GDM1 (cell line): Measurements from ENCODE around the gene LRRC8D.
"Not testable (repeated sequence)": the region's sequence is repeated elsewhere in the genome, so short reads cannot be mapped to it uniquely, and the experiment has no call there.

Source experiments
- DNase-seq: peaks from one replicate; lab custom pipeline; 2025; lab: John Stamatoyannopoulos, UW

Gene LRRC8D

DNA sequence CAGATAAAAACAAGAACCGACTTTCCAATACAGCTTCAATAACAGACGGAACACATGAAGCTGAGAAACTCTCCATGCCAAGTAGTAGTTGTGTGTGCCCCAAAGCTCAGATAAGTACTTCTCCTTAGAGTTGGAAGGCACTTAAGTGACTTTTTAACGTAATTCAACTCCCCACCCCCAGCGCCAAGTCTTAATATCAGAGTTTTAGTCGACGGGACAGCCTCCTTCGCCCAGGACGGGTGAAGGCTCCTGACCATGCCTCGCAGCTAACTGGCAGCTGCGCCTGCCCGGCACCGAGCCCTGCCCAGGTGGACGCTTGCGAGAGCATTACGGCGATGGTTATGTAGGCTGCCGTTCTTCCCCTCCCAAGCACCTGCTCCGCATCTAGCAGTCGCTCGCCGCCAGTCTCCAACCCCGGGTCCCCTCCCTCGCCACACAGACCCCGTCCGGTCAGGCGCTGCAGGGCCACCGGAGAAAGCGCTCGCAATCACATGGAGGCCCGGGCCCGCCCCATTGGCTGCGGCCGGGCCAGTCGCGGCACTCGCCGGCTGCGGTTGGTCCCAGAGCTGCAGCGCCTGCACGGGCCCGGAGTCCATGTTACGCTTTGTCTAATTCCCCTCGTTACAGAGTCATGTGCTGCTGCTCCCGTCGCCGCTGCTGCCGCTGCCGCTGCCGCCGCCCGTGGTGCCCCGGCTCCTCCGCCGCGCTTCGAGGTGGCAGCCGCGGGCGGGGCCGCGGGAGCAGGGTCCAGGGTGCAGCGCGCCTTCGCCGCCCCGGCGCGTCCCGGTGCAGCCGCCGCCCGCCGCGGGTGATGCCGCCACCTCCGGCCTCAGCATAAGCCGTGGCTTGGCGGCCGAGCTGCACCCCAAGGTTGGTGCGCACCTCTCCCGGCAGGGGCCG lies at the start of gene LRRC8D:
TSS of gene LRRC8D (plus strand) at position 611 of the 900 bp plus-strand sequence. CDS start 112,037 bp downstream, outside the sequence.
- peak; percentile 85 for DNase-seq

DNA sequence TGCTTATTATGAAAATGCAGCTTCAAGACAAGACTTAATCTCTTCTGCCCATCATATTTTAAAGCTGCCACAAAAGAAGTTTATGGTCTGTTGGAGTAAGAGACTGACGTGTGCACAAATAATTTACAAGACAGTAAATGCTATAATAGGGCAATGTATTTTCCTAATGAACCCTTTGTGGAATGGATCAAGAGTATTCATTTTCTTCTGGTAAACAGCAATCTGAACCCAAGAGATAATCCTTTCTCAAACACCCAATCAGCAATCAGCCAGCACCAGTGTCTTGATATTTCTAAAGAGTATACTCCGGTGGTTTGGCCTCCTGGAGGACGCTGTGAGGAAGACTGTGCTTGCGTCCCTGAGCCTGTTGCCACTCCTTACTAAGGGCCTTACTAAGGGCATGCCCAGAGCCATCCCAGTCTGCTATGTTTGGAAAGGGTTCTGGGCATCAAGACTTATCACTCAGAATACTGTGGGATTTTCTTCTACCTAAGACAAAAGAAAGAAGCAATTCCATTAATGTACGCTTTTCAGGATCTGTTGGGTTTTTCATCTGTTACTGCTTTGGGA lies 48.8 kb upstream of the LRRC8D start:
- DNase-seq, result no peak

DNA sequence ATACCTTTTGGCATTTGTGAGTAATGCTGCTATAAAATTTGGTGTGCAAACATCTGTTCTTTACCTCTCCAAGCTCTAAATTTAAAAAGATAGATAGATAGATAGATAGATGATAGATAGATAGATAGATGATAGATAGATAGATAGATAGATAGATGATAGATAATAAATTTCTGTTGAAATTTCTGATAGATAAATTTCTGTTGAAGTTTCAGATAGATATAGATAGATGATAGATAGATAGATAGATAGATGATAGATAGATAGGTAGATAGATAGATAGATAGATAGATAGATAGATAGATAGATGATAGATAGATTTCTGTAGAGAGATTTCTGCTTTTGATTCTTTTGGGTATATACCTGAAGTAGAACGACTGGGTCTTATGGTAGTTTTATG lies 44.7 kb upstream of the LRRC8D start:
- not testable (repeated sequence) for DNase-seq

DNA sequence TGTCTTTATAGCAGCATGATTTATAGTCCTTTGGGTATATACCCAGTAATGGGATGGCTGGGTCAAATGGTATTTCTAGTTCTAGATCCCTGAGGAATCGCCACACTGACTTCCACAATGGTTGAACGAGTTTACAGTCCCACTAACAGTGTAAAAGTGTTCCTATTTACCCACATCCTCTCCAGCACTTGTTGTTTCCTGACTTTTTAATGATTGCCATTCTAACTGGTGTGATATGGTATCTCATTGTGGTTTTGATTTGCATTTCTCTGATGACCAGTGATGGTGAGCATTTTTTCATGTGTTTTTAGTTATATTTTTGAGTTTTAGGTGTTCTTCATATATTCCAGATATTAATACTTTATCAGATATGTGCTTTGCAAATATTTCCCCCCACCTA lies 43.6 kb upstream of the LRRC8D start:
- not testable (repeated sequence) for DNase-seq

DNA sequence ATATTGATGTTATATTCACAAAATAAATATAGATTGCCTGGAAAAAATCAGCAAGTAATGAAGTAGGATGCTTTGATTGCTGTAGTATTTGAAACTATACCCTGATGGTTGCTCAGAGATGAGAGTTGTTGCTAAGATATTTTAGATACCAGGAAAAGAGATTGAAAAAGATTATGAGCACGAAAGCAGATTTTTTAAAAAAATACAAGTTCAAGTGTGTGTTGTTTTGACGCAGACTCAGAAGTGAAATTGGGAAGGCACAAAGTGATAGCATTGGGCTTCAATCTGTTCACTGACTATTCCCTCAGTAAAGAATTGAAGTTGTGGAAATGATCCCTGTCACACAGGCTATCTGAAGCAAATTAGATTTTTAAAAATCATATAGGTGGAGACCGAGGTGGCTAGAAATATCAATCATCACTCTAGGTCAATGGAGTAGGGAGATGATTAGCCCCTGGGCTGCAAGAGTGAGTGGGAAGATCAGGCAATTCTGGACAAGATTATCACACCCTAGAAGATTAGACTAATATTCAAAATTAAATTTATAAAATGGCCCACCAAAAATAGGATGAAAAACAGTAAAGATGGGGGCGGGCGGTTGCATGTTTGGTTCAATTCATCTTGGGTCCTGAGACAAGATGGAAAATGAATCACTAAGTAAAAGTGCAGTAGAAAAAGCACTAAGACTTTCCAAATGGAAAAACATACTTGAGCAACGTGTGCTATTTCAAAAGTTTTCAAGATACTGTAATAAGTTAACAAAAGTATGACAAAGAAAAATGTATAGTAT lies 41.5 kb upstream of the LRRC8D start:
- no peak for DNase-seq

DNA sequence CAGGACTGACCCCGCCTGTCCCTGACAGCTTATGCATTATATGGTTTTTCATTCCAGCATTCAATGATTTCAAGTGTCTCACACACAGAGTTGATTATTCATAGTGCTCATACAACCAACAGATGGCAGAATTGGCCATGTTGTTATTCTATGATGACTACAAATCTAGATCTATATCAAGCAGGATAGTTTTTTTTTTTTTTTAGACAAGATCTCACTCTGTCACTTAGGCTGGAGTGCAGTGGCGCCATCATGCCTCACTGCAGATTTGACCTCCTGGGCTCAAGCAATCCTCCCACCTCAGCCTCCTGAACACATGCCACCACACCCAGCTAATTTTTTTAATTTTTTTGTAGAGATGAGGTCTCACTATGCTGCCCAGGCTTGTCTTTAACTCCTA lies 40.1 kb upstream of the LRRC8D start:
- DNase-seq, result peak; percentile 26

DNA sequence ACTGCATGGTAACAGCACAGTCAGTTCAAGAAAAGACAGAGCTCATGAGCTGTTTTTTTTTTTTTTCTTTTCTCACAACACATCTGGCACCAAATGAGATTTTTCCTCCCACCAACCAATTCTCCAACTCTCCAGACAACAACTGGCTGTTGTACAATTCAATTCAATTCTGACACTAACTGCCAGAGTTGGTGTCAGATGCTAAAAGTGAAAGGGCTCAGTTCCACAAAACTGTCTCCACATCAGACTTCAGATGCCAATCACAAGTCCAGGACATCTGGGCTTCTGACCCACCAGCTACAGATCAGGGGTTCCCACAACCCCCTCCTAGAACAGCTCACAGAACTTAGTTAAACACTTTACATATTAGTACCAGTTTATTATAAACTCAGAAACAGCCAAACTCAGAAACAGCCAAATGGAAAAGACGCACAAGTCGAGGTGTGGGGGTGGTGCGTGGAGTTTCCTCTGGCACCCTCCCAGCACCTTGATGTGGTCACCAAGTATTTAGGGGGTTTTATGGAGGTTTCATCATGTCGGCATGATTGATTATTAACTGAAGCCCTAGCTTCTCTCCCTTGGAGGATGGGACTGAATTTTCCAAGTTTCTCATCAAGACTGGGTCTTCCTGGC lies 39.2 kb upstream of the LRRC8D start:
- DNase-seq, result no peak

DNA sequence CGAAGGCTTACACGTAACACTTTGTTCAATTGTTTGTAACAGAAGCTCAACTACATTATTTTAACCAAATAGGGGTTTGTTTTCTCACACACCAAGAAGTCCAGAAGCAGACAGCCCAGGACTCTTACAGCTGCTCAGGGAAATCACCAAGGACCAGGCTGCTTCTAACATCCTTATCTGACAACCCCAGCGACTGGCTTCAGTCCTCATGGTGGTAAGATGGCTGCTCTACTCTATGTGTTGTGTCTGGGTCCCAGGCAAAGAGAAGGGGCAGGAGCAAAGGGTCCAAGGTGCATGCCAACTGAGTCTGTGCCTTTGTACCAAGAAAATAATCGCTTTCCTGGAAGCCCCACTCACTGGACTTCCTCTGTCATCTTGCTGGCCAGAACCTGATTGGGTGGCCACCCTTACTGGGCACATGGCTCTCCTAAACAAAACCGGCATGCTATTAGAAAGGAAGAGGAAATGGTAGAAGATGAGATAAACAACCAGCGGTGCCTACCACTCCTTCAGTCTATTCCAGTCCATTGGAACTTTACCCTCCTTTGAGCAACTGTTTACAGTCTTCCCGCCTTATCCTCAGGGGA lies 34.1 kb upstream of the LRRC8D start:
- no peak for DNase-seq

DNA sequence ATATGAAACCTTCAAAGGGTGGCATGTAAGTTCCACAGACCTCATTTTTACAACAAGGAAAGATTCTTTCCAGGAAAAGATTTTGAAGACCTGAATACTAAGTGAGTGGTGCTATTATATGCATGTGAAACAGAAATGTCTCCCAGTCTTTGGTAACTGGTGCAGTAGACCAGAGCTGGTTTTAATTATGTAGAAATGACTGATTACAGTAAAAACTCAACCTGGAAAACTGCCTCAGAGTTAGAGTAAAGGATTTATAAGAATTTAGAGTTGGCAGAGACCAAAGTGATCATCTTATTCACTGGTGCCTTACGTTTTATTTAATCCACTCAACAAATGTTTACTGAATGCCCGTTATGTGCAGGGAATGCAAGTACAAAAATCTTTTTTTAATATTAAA lies 30.2 kb upstream of the LRRC8D start:
- DNase-seq, result no peak

DNA sequence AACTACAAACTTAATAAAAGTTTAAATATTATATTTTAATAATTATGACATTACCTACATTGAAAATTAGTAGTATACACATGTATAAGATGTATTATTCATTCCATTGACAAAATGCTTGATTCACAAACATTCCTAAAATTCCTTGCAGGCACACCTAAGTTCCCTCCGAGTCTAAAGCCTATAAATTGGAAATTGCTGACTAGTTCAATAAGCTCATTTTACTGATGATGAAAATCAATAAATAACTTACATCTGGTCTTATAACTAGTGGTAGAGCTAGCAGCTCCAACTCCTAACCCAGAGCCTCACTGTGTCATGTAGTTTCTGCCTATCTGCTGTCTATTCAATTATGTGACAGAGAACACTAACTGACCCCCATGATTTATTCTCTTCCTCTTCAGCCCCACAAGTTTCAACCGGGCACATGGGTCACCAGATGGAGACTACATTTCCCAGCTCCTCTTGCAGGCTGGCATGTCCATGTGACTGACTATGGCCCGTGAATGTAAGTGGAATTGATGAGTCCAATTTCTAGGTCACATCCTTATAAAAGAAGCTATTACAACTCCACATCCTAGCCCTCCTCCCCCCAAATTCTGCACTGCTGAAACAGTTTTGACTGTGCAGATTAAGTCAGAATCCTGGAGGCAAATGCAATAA lies 29.6 kb upstream of the LRRC8D start:
- no peak for DNase-seq

DNA sequence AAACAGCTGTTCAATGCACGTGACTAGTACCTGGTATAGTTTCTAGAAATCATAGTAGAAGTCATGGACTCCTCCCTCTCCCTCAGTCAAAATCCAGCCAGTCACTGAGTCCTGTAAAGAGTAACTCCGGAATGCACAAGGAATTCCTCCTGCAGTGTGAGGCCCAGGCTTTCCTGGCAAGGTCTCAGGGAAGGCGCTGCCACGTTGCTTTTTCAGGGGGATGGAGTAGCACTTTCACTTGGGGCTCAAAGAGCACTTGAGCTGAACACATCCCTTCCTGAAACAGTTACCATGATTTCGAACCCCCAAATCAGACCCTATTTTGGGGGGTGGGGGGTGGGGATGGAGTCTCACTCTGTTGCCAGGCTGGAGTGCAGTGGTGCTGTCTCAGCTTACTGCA lies 26.4 kb upstream of the LRRC8D start:
- no peak for DNase-seq

DNA sequence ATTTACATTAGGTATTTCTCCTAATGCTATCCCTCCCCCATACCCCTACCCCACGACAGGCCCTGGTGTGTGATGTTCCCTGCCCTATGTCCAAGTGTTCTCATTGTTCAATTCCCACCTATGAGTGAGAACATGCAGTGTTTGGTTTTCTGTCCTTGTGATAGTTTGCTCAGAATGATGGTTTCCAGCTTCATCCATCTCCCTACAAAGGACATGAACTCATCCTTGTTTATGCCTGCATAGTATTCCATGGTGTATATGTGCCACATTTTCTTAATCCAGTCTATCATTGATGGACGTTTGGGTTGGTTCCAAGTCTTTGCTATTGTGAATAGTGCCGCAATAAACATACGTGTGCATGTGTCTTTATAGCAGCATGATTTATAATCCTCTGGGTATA lies 25.3 kb upstream of the LRRC8D start:
- not testable (repeated sequence) for DNase-seq

DNA sequence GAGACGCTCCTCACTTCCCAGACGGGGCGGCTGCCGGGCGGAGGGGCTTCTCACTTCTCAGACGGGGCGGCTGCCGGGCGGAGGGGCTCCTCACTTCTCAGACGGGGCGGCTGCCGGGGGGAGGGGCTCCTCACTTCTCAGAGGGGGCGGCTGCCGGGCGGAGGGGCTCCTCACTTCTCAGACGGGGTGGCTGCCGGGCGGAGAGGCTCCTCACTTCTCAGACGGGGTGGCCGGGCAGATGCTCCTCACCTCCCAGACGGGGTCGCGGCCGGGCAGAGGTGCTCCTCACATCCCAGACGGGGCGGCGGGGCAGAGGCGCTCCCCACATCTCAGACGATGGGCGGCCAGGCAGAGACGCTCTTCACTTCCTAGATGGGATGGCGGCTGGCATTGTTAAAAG lies 23.0 kb upstream of the LRRC8D start:
- not testable (repeated sequence) for DNase-seq

DNA sequence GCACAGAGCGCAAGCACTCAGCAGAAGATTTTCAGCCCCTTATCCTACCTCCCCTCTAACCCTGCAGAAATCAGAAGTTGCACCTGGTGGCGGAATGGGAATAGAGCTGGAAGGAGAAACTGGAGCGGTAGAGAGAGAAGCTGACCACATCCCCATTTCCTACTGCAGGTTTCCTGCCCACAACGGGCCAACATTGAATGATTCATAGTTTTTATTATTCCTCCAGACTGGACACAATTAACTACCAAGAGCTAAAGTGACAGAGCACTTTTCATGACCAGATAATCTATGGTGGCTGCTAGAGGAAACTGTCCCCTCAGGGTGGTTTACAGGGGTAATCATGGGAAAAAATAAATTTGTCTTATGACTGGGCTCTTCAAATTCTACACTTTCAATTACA lies 21.3 kb upstream of the LRRC8D start:
- DNase-seq, result peak; percentile 65

DNA sequence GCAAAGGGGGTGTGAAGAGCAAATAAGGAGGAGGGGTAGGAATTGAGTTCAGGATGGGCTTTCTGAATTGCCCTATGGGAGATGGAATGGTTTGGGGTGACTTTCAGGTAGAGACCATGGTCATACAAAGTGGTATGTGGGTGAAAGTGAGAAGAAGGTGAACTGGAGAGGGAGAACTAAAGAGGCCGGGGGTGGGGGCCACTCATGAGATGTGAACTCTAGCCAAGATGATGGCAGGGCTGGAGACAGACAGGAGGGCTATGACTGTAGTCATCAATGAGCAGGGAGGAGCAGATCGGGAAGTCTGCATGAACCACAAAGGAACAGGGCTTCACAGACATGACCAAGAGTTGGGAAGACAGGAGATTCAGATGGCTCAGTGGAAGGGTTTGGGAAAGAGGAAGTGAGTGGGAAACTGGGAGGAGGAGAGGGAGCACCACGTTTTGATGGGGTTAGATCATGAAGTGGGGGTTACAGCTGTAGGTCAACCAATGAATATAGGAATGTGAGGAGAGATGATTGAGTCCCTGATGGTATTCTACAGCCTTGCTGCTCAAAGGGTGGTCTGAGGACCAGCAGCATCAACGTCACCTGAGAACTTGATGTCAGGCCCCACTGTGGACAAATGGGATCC lies 20.7 kb upstream of the LRRC8D start:
- no peak for DNase-seq

DNA sequence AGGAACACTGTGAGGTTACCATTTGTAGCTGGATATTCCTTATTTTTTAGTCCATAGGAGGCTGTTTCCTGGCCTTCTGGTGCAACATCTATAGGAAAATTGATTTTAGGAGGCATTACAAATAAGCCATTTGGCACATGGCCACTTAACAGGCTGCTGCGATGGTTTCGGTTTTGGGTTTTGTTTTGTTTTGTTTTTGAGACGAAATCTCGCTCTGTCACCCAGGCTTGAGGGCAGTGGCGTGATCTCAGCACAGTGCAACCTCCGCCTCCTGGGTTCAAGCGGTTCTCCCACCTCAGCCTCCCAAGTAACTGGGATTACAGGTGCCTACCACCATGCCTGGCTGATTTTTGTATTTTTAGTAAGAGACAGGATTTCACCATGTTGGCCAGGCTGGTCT lies 20.1 kb upstream of the LRRC8D start:
- no peak for DNase-seq

DNA sequence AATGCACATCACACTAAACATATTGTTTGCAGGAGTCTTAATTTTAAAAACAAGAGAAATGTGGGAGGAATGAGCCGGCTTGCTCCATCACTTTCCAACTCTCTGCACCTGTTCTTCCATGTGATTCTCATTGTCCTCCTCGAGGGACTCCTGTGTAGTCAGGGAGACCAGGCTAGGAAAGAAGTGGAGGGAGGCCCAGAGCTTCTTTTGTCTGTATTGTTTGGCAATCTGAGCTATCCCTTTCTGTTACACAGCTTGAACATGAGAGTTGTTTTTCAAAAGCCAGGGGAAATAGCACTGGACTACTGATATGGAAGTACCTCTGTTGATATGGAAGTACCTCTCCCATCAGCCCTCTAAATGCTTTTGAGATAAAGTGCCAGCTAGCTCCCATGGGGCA lies 18.8 kb upstream of the LRRC8D start:
- no peak for DNase-seq

DNA sequence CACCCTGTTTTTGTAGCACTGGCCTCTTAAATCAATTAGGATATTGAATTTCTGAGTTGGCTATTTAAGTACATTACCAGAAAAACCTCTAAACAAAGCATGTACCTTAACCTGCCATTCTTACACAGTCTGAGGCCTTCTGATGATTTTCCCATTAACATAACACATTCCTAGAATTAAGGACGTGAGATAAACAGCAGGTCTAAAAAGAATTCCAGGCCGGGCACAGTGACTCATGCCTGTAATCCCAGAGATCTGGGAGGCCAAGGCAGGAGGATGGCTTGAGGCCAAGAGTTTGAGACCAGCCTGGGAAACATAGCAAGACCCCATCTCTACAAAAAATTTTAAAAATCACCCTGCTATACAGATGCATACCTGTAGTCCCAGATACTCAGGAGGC lies 18.0 kb upstream of the LRRC8D start:
- DNase-seq, result no peak

DNA sequence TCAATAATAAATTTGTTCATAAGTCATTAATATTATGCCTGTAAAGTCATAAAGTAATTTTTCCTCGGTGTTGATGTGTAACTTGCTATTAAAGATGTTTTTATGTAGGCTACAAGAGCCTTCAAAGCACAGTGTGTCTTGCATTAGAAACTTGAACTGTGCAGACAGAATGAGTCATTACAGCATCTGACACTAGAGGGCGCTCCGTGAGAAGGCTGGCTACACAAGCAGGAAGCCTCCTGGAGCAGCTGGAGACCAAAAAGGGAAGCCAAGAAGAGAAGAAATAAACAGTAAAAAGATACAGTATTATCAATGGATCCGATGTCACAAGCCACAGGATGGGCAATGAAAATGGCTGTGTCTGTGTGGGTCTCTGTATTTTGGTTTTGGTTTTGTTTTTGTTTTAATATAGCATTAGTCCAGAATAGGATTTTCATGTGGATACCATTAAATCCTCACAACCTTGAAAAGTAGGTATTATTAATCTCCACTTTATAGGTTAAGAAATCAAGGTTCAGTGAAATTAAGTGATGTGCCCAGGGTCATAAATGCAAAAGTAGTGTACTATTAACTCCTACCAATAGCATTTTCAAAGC lies 16.1 kb upstream of the LRRC8D start:
- peak; percentile 82 for DNase-seq

DNA sequence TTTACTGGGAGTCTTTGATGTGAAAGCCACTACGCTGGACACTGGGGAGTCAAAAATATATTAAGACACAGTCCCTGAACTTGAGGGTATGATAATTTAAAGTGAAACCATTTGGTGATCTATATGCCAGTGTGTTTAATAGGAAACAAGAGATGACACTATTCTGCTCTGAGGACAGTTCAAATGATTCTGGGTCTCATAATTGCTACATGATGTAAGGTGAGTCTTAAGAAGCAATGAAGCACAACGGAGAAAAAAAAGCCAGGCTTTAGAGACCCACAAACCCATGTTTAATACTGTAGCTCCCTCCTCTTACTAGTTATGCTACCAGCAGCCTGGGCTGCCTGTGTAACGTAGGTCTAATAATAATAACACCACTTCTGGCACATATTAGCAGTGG lies 14.2 kb upstream of the LRRC8D start:
- no peak for DNase-seq

DNA sequence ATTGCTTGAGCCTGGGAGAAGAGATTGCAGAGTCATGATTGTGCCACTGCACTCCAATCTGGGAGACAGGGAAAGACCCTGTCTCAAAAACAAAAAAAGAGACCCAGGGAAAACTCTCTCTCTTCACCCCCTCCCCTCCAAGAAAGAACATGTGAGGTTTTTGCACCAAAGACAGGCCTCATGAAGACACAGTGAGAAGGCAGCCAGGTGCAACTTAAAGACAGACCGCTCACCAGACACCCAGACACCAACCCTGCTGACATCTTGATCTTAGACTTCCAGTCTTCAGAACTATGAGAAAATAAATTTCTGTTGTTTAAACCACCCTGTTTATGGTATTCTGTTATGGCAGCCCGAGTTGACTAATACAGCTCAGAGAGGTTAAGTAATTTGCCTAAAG lies 13.3 kb upstream of the LRRC8D start:
- no peak for DNase-seq
